GM19023 (cell line): ENCODE results near the gene ZNF319.

ENCODE experiments used
- ATAC-seq: cut with Tn5 transposase; IDR thresholded peaks from one replicate; pipeline ENCODE4 v1.9.1; 2021; ENCODE audit warnings: mild to moderate bottlenecking, moderate library complexity; ENCODE audit not compliant: unreplicated experiment

Gene ZNF319

GRCh38 chr16:57999971-58000705, at the start of gene ZNF319:
ZNF319 (minus strand) TSS chr16:58000672; CDS start chr16:57998265, 2,407 bp downstream.
- peak; percentile 19 for ATAC-seq

GRCh38 chr16:58049232-58050185, 49.0 kb upstream of the ZNF319 start:
- ATAC-seq, result no peak

- no peak for ATAC-seq
Observed at GRCh38 chr16:58048494-58049231, 48.2 kb upstream of the ZNF319 start.

GRCh38 chr16:58047557-58048348, 47.3 kb upstream of the ZNF319 start:
- ATAC-seq, result no peak

GRCh38 chr16:58046936-58047335, 46.5 kb upstream of the ZNF319 start:
- no peak for ATAC-seq

GRCh38 chr16:58046054-58046881, 45.8 kb upstream of the ZNF319 start:
- no peak for ATAC-seq

GRCh38 chr16:58045096-58045495, 44.6 kb upstream of the ZNF319 start:
- ATAC-seq, result no peak

GRCh38 chr16:58044266-58045019, 44.0 kb upstream of the ZNF319 start:
- ATAC-seq, result no peak

GRCh38 chr16:58043571-58044155, 43.2 kb upstream of the ZNF319 start:
- ATAC-seq, result no peak

- no peak for ATAC-seq
Observed at GRCh38 chr16:58042886-58043515, 42.5 kb upstream of the ZNF319 start.

GRCh38 chr16:58042001-58042885, 41.8 kb upstream of the ZNF319 start:
- ATAC-seq, result no peak

- no peak for ATAC-seq
Observed at GRCh38 chr16:58041628-58041955, 41.1 kb upstream of the ZNF319 start.

- ATAC-seq, result no peak
Observed at GRCh38 chr16:58040945-58041627, 40.6 kb upstream of the ZNF319 start.

GRCh38 chr16:58040496-58040846, 40.0 kb upstream of the ZNF319 start:
- ATAC-seq, result no peak

GRCh38 chr16:58039829-58040495, 39.5 kb upstream of the ZNF319 start:
- ATAC-seq, result no peak

- no peak for ATAC-seq
Observed at GRCh38 chr16:58038219-58038641, 37.8 kb upstream of the ZNF319 start.
